WERI-Rb-1 (cell line): ENCODE measurements around the gene RHBDF2.

Source experiments
- DNase-seq: peaks from one replicate; pipeline ENCODE4 v3.0.0-alpha.2; 2020
- H3K27ac ChIP-seq: fragments of 250-450 bp; sonication (Bioruptor Pico); 2 replicates; pipeline ENCODE4 v1.5.1; 2020; ENCODE audit warnings: mild to moderate bottlenecking, moderate library complexity
- H3K27me3 ChIP-seq: fragments of 250-450 bp; sonication (Bioruptor Pico); 2 replicates; pipeline ENCODE4 v1.5.1; 2021; ENCODE audit warnings: mild to moderate bottlenecking, low read depth, moderate library complexity; ENCODE audit not compliant: insufficient read depth, severe bottlenecking
- H3K36me3 ChIP-seq: fragments of 250-450 bp; sonication (Bioruptor Pico); 2 replicates; pipeline ENCODE4 v1.5.1; 2020; ENCODE audit warnings: mild to moderate bottlenecking, moderate library complexity
- H3K4me3 ChIP-seq: 2 replicates; pipeline ENCODE4 v1.5.1; 2011; ENCODE audit warnings: low read depth, mild to moderate bottlenecking, control low read depth, low read length
- H3K9me3 ChIP-seq: fragments of 250-450 bp; sonication (Bioruptor Pico); 2 replicates; pipeline ENCODE4 v1.5.1; 2021; ENCODE audit warnings: mild to moderate bottlenecking, moderate library complexity; ENCODE audit not compliant: severe bottlenecking
- CTCF ChIP-seq: IDR thresholded peaks from 2 replicates; pipeline ENCODE4 v1.5.1; 2011; ENCODE audit warnings: low read depth, mild to moderate bottlenecking, control low read depth, inconsistent platforms, low read length

Gene RHBDF2

GRCh38 chr17:76471498-76472257 is 29.5 kb downstream of the RHBDF2 start:
- no peaks in the 10 kb centered on the region for H3K9me3 ChIP-seq
- H3K27me3 ChIP-seq = no peaks in the 10 kb centered on the region
- H3K27ac ChIP-seq = peak overlapping the region; percentile 70
- no peak overlapping the region for H3K4me3 ChIP-seq
- no peak for TF ChIP-seq CTCF
- H3K36me3 ChIP-seq = peaks cover 36% of the 10 kb centered on the region
- no peak for DNase-seq

- peaks cover 36% of the 10 kb centered on the region for H3K36me3 ChIP-seq
Measured at GRCh38 chr17:76469991-76470739, 31.1 kb downstream of the RHBDF2 start.

GRCh38 chr17:76469076-76469990 is 31.9 kb downstream of the RHBDF2 start:
- peak; percentile 73 for DNase-seq
- TF ChIP-seq CTCF = no peak
- Histone ChIP-seq H3K27me3 (no peaks in the 10 kb centered on the region), H3K9me3 (no peaks in the 10 kb centered on the region), H3K27ac (peak overlapping the region; percentile 97), H3K36me3 (peaks cover 36% of the 10 kb centered on the region), H3K4me3 (no peak overlapping the region)

More at GRCh38 chr17:76469991-76470739, 31.1 kb downstream of the RHBDF2 start:
- H3K9me3 ChIP-seq = no peaks in the 10 kb centered on the region
- DNase-seq = no peak
- H3K27ac ChIP-seq = peak overlapping the region; percentile 97
- H3K27me3 ChIP-seq = no peaks in the 10 kb centered on the region
- H3K4me3 ChIP-seq = no peak overlapping the region
- TF ChIP-seq CTCF = no peak

- H3K36me3 ChIP-seq = peaks cover 36% of the 10 kb centered on the region
- H3K4me3 ChIP-seq = peak overlapping the region; percentile 42
- no peak for TF ChIP-seq CTCF
Measured at GRCh38 chr17:76468634-76469010, 32.6 kb downstream of the RHBDF2 start.

GRCh38 chr17:76467809-76468633 is 33.2 kb downstream of the RHBDF2 start:
- Histone ChIP-seq H3K36me3 (peaks cover 36% of the 10 kb centered on the region), H3K27ac (peak overlapping the region; percentile 97), H3K27me3 (no peaks in the 10 kb centered on the region), H3K9me3 (no peaks in the 10 kb centered on the region), H3K4me3 (peak overlapping the region; percentile 42)
- peak; percentile 83 for DNase-seq
- no peak for TF ChIP-seq CTCF

More at GRCh38 chr17:76468634-76469010, 32.6 kb downstream of the RHBDF2 start:
- no peak for DNase-seq
- Histone ChIP-seq H3K27me3 (no peaks in the 10 kb centered on the region), H3K27ac (peak overlapping the region; percentile 97), H3K9me3 (no peaks in the 10 kb centered on the region)
